ENCODE data around the gene ARSB.

ARSB gene

GRCh38 chr5:79005936-79006631 is 21.0 kb upstream of the ARSB start:
- Histone ChIP-seq H3K4me2 (ENCODE audit: low read length) (no peak overlapping the region), H2AFZ (ENCODE audit: low read depth, low read length) (no peak overlapping the region), H3K27ac (ENCODE audit: low read length) (no peak overlapping the region), H3K9ac (ENCODE audit: low read length) (no peak overlapping the region), H3K79me2 (ENCODE audit: low read length) (no peaks in the 10 kb centered on the region), H3K27me3 (ENCODE audit: low read depth, low read length) (no peaks in the 10 kb centered on the region), H3K4me3 (ENCODE audit: low read length) (no peak overlapping the region), H3K4me1 (ENCODE audit: low read length) (no peaks in the 10 kb centered on the region), H3K36me3 (replicated peaks; ENCODE audit: low read depth, low read length) (no peaks in the 10 kb centered on the region), H3K9me3 (ENCODE audit: insufficient read depth, low read length) (no peaks in the 10 kb centered on the region), H4K20me1 (ENCODE audit: insufficient read depth, low read length) (no peaks in the 10 kb centered on the region)
- TF ChIP-seq EZH2phosphoT487 (IDR thresholded peaks at IDR 0.05; ENCODE audit: low read depth) (no peak), CTCF (IDR thresholded peaks at IDR 0.05; ENCODE audit: low read depth, low read length) (no peak)

- Histone ChIP-seq H3K27me3 (ENCODE audit: low read depth, low read length) (no peaks in the 10 kb centered on the region), H3K36me3 (replicated peaks; ENCODE audit: low read depth, low read length) (no peaks in the 10 kb centered on the region), H3K79me2 (ENCODE audit: low read length) (no peaks in the 10 kb centered on the region), H3K4me1 (ENCODE audit: low read length) (no peaks in the 10 kb centered on the region), H3K4me3 (ENCODE audit: low read length) (no peak overlapping the region), H3K9me3 (ENCODE audit: insufficient read depth, low read length) (no peaks in the 10 kb centered on the region), H3K9ac (ENCODE audit: low read length) (no peak overlapping the region), H4K20me1 (ENCODE audit: insufficient read depth, low read length) (no peaks in the 10 kb centered on the region), H2AFZ (ENCODE audit: low read depth, low read length) (no peak overlapping the region), H3K27ac (ENCODE audit: low read length) (no peak overlapping the region), H3K4me2 (ENCODE audit: low read length) (no peak overlapping the region)
- TF ChIP-seq EZH2phosphoT487 (IDR thresholded peaks at IDR 0.05; ENCODE audit: low read depth) (no peak), CTCF (IDR thresholded peaks at IDR 0.05; ENCODE audit: low read depth, low read length) (no peak)
These were observed 20.0 kb upstream of the ARSB start for GRCh38 chr5:79005151-79005550.

GRCh38 chr5:79002374-79002773 is 17.3 kb upstream of the ARSB start:
- H3K9me3 ChIP-seq (ENCODE audit: insufficient read depth, low read length) = no peaks in the 10 kb centered on the region
- no peak overlapping the region for H3K4me3 ChIP-seq (ENCODE audit: low read length)
- no peak overlapping the region for H3K9ac ChIP-seq (ENCODE audit: low read length)
- no peaks in the 10 kb centered on the region for H3K27me3 ChIP-seq (ENCODE audit: low read depth, low read length)
- H3K36me3 ChIP-seq (replicated peaks; ENCODE audit: low read depth, low read length) = no peaks in the 10 kb centered on the region
- H3K4me2 ChIP-seq (ENCODE audit: low read length) = no peak overlapping the region
- no peak for TF ChIP-seq CTCF (IDR thresholded peaks at IDR 0.05; ENCODE audit: low read depth, low read length)
- TF ChIP-seq EZH2phosphoT487 (IDR thresholded peaks at IDR 0.05; ENCODE audit: low read depth) = no peak
- no peaks in the 10 kb centered on the region for H3K79me2 ChIP-seq (ENCODE audit: low read length)
- no peak overlapping the region for H3K27ac ChIP-seq (ENCODE audit: low read length)
- no peaks in the 10 kb centered on the region for H3K4me1 ChIP-seq (ENCODE audit: low read length)
- no peaks in the 10 kb centered on the region for H4K20me1 ChIP-seq (ENCODE audit: insufficient read depth, low read length)
- no peak overlapping the region for H2AFZ ChIP-seq (ENCODE audit: low read depth, low read length)

GRCh38 chr5:79001471-79001870 is 16.4 kb upstream of the ARSB start:
- Histone ChIP-seq H3K9me3 (ENCODE audit: insufficient read depth, low read length) (no peaks in the 10 kb centered on the region), H3K36me3 (replicated peaks; ENCODE audit: low read depth, low read length) (no peaks in the 10 kb centered on the region), H3K4me1 (ENCODE audit: low read length) (no peaks in the 10 kb centered on the region), H3K27me3 (ENCODE audit: low read depth, low read length) (no peaks in the 10 kb centered on the region), H3K9ac (ENCODE audit: low read length) (no peak overlapping the region), H3K4me2 (ENCODE audit: low read length) (no peak overlapping the region), H2AFZ (ENCODE audit: low read depth, low read length) (no peak overlapping the region), H3K27ac (ENCODE audit: low read length) (no peak overlapping the region), H4K20me1 (ENCODE audit: insufficient read depth, low read length) (no peaks in the 10 kb centered on the region), H3K79me2 (ENCODE audit: low read length) (no peaks in the 10 kb centered on the region), H3K4me3 (ENCODE audit: low read length) (no peak overlapping the region)
- TF ChIP-seq EZH2phosphoT487 (IDR thresholded peaks at IDR 0.05; ENCODE audit: low read depth) (no peak), CTCF (IDR thresholded peaks at IDR 0.05; ENCODE audit: low read depth, low read length) (no peak)
